ENCODE results near the gene RPTOR.

GRCh38 chr17:80970044-80970761 lies 425.6 kb downstream of the RPTOR start:
- TF ChIP-seq ZNF16 (tag by site-specific recombination; IDR thresholded peaks at IDR 0.05; ENCODE audit: low read depth) (no peak), ZNF311 (tag by site-specific recombination; IDR thresholded peaks at IDR 0.05; ENCODE audit: borderline replicate concordance) (no peak)
- TF ChIP-seq, protein P1, sequence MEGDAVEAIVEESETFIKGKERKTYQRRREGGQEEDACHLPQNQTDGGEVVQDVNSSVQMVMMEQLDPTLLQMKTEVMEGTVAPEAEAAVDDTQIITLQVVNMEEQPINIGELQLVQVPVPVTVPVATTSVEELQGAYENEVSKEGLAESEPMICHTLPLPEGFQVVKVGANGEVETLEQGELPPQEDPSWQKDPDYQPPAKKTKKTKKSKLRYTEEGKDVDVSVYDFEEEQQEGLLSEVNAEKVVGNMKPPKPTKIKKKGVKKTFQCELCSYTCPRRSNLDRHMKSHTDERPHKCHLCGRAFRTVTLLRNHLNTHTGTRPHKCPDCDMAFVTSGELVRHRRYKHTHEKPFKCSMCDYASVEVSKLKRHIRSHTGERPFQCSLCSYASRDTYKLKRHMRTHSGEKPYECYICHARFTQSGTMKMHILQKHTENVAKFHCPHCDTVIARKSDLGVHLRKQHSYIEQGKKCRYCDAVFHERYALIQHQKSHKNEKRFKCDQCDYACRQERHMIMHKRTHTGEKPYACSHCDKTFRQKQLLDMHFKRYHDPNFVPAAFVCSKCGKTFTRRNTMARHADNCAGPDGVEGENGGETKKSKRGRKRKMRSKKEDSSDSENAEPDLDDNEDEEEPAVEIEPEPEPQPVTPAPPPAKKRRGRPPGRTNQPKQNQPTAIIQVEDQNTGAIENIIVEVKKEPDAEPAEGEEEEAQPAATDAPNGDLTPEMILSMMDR (tag by site-specific recombination; IDR thresholded peaks at IDR 0.05): peak; percentile 87
